Measurements from ENCODE around the gene SDK2. TPM values are rescaled to one million over a fixed set of nuclear protein-coding genes. Genes with fewer than 3 reads are reported as not detected.

Gene SDK2
- 1 to 10 TPM in 2 of 4 donors, under 1 TPM in 2; 0.18 to 3.3 (median 1.2) TPM for total RNA-seq

GRCh38 chr17:73644145-73645049 is at the start of gene SDK2:
SDK2 (minus strand) TSS chr17:73644445; CDS start chr17:73644088, 357 bp downstream.
- peak within 1 kb of the TSS in 1 of 4 donors; percentile 63 for H3K27ac ChIP-seq
- H3K9me3 ChIP-seq = no peaks in the 10 kb centered on the region
- H3K4me3 ChIP-seq = peak within 1 kb of the TSS; percentile 44 to 75 (median 50)
- peak in 2 of 3 donors; percentile 39 to 49 for DNase-seq
- H3K4me1 ChIP-seq = peaks cover 0 to 20% (median 5%) of the 10 kb centered on the region in 4 donors
- no peaks in the 10 kb centered on the region for H3K36me3 ChIP-seq
- no peak for TF ChIP-seq CTCF (IDR thresholded peaks at IDR 0.05)
- no peak for TF ChIP-seq POLR2A (IDR thresholded peaks at IDR 0.05)
- peaks cover 0 to 19% of the 10 kb centered on the region in 2 donors for H3K27me3 ChIP-seq

- Histone ChIP-seq H3K27me3 (no peaks in the 10 kb centered on the region), H3K36me3 (no peaks in the 10 kb centered on the region), H3K9me3 (peaks cover 0 to 3% (median 0%) of the 10 kb centered on the region in 4 donors), H3K4me3 (no peak overlapping the region), H3K27ac (no peak overlapping the region), H3K4me1 (no peaks in the 10 kb centered on the region)
- no peak for DNase-seq
- no peak for TF ChIP-seq POLR2A (IDR thresholded peaks at IDR 0.05)
These were observed 48.8 kb upstream of the SDK2 start for GRCh38 chr17:73693071-73693470.

DNA sequence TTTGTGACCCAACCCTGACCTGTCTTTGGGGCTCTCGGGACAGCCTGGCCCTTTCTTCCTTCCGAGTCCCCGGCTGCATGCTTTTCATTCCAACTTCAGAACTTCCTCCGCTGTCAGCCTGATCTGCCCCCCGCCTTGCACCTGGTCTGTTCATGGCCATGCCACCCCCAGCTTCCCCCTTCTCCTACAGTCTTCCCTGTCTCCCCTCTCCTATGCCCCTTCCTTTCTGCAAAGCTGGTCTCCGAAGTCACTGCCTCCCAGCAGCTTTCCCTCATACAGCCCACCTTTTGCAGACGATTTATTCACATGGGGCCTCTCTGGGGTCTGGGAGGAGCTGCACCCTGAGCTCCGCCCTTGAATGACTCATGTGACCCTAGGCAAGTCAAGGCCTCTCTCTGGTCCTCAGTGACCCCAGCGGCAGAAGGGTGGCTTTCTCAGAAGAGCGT is 47.1 kb upstream of the SDK2 start:
- Histone ChIP-seq H3K27ac (no peak overlapping the region), H3K36me3 (no peaks in the 10 kb centered on the region), H3K4me1 (no peaks in the 10 kb centered on the region), H3K4me3 (no peak overlapping the region), H3K9me3 (peaks cover 0 to 3% (median 0%) of the 10 kb centered on the region in 4 donors), H3K27me3 (no peaks in the 10 kb centered on the region)
- TF ChIP-seq POLR2A (IDR thresholded peaks at IDR 0.05) (no peak), CTCF (IDR thresholded peaks at IDR 0.05) (no peak)
- no peak for DNase-seq

DNA sequence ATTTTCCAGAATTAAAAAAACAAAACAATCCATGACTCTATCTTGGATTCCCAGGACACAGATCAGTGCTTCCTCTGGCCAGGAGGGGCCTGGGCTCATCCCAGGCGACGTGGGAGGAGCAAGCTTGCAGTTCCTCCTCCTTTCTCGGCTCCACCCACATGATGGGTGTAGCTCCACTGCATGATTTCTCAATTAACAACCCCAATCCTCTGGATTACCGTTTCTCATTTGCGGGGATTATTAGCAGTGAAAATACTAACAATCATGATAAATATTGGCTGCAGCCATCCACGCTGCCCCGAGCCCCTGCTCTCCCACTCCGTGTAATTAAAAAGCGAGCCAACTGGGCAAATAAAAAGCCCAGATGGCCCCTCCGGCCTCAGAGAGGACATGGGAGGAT is 46.4 kb upstream of the SDK2 start:
- Histone ChIP-seq H3K4me3 (no peak overlapping the region), H3K36me3 (no peaks in the 10 kb centered on the region), H3K9me3 (peaks cover 0 to 3% (median 0%) of the 10 kb centered on the region in 4 donors), H3K27me3 (no peaks in the 10 kb centered on the region), H3K4me1 (no peaks in the 10 kb centered on the region), H3K27ac (no peak overlapping the region)
- no peak for DNase-seq
- TF ChIP-seq POLR2A (IDR thresholded peaks at IDR 0.05) = no peak
- TF ChIP-seq CTCF (IDR thresholded peaks at IDR 0.05) = no peak

- Histone ChIP-seq H3K4me3 (no peak overlapping the region), H3K27me3 (no peaks in the 10 kb centered on the region), H3K27ac (no peak overlapping the region), H3K36me3 (no peaks in the 10 kb centered on the region), H3K9me3 (peaks cover 0 to 3% (median 0%) of the 10 kb centered on the region in 4 donors), H3K4me1 (no peaks in the 10 kb centered on the region)
- no peak for TF ChIP-seq POLR2A (IDR thresholded peaks at IDR 0.05)
- no peak for TF ChIP-seq CTCF (IDR thresholded peaks at IDR 0.05)
- no peak for DNase-seq
These were observed 45.5 kb upstream of the SDK2 start for GRCh38 chr17:73689596-73690275.

GRCh38 chr17:73686961-73687360 is 42.7 kb upstream of the SDK2 start:
- no peaks in the 10 kb centered on the region for H3K36me3 ChIP-seq
- H3K9me3 ChIP-seq = peaks cover 0 to 4% (median 0%) of the 10 kb centered on the region in 4 donors
- no peak for DNase-seq
- no peak overlapping the region for H3K4me3 ChIP-seq
- no peaks in the 10 kb centered on the region for H3K4me1 ChIP-seq
- TF ChIP-seq CTCF (IDR thresholded peaks at IDR 0.05) (no peak), POLR2A (IDR thresholded peaks at IDR 0.05) (no peak)
- no peaks in the 10 kb centered on the region for H3K27me3 ChIP-seq
- H3K27ac ChIP-seq = no peak overlapping the region

Data from Peyer's patch (tissue), 4 donors.